Ascending aorta (tissue), 2 donors: Measurements from ENCODE around the gene ATG16L1. TPM values are rescaled to one million over a fixed set of nuclear protein-coding genes. Genes with fewer than 3 reads are reported as not detected.
A peak's percentile ranks its signal among the peaks of the same experiment; 100 is the strongest.

ENCODE experiments used
- DNase-seq, 2 donors: peaks; one replicate each; pipeline ENCODE4 v3.0.0-alpha.2; 2019; ENCODE audit warnings: low spot score in 2 of 2
- H3K27ac ChIP-seq, 2 donors: fragments of 200-600 bp; sonication (generic); one replicate each; pipeline ENCODE4 v1.5.1; 2016 to 2017; ENCODE audit warnings: mild to moderate bottlenecking in 1 of 2
- H3K27me3 ChIP-seq: fragments of 200-600 bp; sonication (generic); one replicate; pipeline ENCODE4 v1.5.1; 2017
- H3K36me3 ChIP-seq, 2 donors: fragments of 200-600 bp; sonication (generic); one replicate each; pipeline ENCODE4 v1.5.1; 2016
- H3K4me1 ChIP-seq, 2 donors: fragments of 200-600 bp; sonication (generic); one replicate each; pipeline ENCODE4 v1.5.1; 2016 to 2017; ENCODE audit warnings: mild to moderate bottlenecking in 1 of 2
- H3K4me3 ChIP-seq, 2 donors: fragments of 200-600 bp; sonication (generic); one replicate each; pipeline ENCODE4 v1.5.1; 2016 to 2017; ENCODE audit warnings: mild to moderate bottlenecking in 1 of 2
- H3K9me3 ChIP-seq, 2 donors: fragments of 200-600 bp; sonication (generic); one replicate each; pipeline ENCODE4 v1.5.1; 2016
- CTCF ChIP-seq, 3 experiments: fragments of 200-600 bp in 2 of 3; fragments of 450-650 bp in 1 of 3; sonication (generic) in 2 of 3; IDR thresholded peaks; one replicate each; pipeline ENCODE4 v1.5.1; 2016 to 2019; ENCODE audit warnings: antibody characterized with exemption in 3 of 3, mild to moderate bottlenecking in 1 of 3, moderate library complexity in 1 of 3
- intact Hi-C: fragments of 100-400 bp; cut with DNase I; formaldehyde crosslinking; loops from one replicate; pipeline ENCODE4 v1.15.1; 2023
- total RNA-seq: library from RNA; depleted of rRNA; stranded (reverse); fragments of >200 nt; gene quantifications from one replicate; pipeline ENCODE4 v1.1.0, GENCODE V29; 2016

Gene ATG16L1
- total RNA-seq, 1 donor from 2014 or later = 28.1 TPM

DNA sequence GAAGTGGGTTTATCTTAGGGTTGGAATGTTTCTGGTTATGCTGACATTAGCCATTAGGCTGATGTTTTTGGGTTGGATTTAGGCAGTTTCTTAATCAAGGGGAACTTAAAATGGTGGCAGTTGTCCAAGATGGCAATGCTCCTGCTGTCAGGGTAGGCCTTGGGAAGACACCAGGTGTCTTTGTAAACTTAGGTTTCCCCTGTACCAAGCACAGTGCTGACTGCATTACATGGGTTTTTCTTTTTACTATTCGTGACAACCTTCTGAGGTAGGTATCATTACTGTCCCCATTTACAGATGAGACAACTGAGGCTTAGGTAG is 528 bp upstream of the ATG16L1 start:
- H3K36me3 ChIP-seq = no peaks in the 10 kb centered on the region
- H3K9me3 ChIP-seq = no peaks in the 10 kb centered on the region
- no peak for DNase-seq
- peak overlapping the region in 1 of 2 donors; percentile 79 for H3K4me3 ChIP-seq
- H3K27ac ChIP-seq = peak overlapping the region; percentile 71 to 88
- no peaks in the 10 kb centered on the region for H3K27me3 ChIP-seq
- H3K4me1 ChIP-seq = peaks cover 3 to 14% of the 10 kb centered on the region in 2 donors
- intact Hi-C loops = loop anchor here (1.0 to 5.0 kb wide), 7 partner anchors 154 to 700 kb away; partner anchors contain the start of genes EIF4E2, GIGYF2, TIGD1 and USP40
- TF ChIP-seq CTCF (IDR thresholded peaks at IDR 0.05) = no peak

DNA sequence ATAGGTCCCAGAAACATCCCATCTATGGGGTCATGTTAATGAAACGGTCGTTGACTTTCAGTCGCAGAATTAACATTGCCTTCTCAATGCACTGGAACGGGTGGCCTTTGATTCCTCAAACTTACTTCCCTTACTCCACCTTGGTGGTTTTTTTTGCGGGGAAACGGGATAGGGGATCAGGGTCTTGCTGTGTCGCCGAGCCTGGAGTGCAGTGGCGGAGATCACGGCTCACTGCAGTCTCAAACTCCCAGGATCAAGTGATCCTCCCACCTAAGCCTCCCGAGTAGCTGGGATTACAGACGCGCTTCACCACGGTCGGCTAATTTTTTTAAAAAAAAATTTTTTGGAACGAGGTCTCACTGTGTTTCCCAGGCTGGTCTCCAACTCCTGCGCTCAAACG is 754 bp downstream of the ATG16L1 start:
- intact Hi-C loops = loop anchor here (5.0 kb wide), 2 partner anchors 155 to 200 kb away; no protein-coding TSS in a partner anchor
- TF ChIP-seq CTCF (IDR thresholded peaks at IDR 0.05) = no peak
- H3K27ac ChIP-seq = no peak overlapping the region
- peaks cover 11% of the 10 kb centered on the region in 2 donors for H3K36me3 ChIP-seq
- DNase-seq = no peak
- peaks cover 3 to 14% of the 10 kb centered on the region in 2 donors for H3K4me1 ChIP-seq
- H3K27me3 ChIP-seq = no peaks in the 10 kb centered on the region
- peak overlapping the region; percentile 68 to 79 for H3K4me3 ChIP-seq
- H3K9me3 ChIP-seq = no peaks in the 10 kb centered on the region

GRCh38 chr2:233255151-233255550 is 3.7 kb downstream of the ATG16L1 start:
- intact Hi-C loops = no loop called here

DNA sequence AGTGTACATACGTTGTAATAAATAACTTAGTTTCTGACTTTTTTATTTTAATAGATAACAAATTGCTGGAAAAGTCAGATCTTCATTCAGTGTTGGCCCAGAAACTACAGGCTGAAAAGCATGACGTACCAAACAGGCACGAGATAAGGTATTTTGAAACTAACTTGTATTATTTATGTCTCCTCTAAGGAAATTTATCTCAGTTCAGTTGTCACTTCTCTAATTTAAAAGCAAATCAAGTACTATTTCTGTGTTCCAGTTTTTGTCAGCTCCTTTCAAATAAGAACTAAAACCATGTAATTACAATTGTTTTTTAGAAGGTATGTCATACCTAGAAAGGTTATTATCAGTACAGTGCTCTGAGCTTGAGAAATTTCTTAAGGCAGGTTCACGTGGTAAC is 4.6 kb downstream of the ATG16L1 start:
- Histone ChIP-seq H3K4me3 (no peak overlapping the region), H3K36me3 (peaks cover 33 to 45% of the 10 kb centered on the region in 2 donors), H3K9me3 (no peaks in the 10 kb centered on the region), H3K27ac (no peak overlapping the region), H3K4me1 (peaks cover 3 to 14% of the 10 kb centered on the region in 2 donors), H3K27me3 (no peaks in the 10 kb centered on the region)
- DNase-seq = no peak
- intact Hi-C loops = no loop called here
- TF ChIP-seq CTCF (IDR thresholded peaks at IDR 0.05) = no peak

More at GRCh38 chr2:233255151-233255550, 3.7 kb downstream of the ATG16L1 start:
- Histone ChIP-seq H3K4me1 (peaks cover 3 to 14% of the 10 kb centered on the region in 2 donors), H3K9me3 (no peaks in the 10 kb centered on the region), H3K36me3 (peaks cover 29 to 37% of the 10 kb centered on the region in 2 donors), H3K27ac (no peak overlapping the region), H3K4me3 (no peak overlapping the region), H3K27me3 (no peaks in the 10 kb centered on the region)
- TF ChIP-seq CTCF (IDR thresholded peaks at IDR 0.05) = no peak
- no peak for DNase-seq

- intact Hi-C loops = no loop called here
Observed at GRCh38 chr2:233258211-233258610, 6.7 kb downstream of the ATG16L1 start.

More at GRCh38 chr2:233258211-233258610, 6.7 kb downstream of the ATG16L1 start:
- no peaks in the 10 kb centered on the region for H3K9me3 ChIP-seq
- DNase-seq = no peak
- H3K4me1 ChIP-seq = peaks cover 0 to 5% of the 10 kb centered on the region in 2 donors
- H3K27me3 ChIP-seq = no peaks in the 10 kb centered on the region
- H3K4me3 ChIP-seq = no peak overlapping the region
- TF ChIP-seq CTCF (IDR thresholded peaks at IDR 0.05) = no peak
- H3K36me3 ChIP-seq = peaks cover 46 to 66% of the 10 kb centered on the region in 2 donors
- H3K27ac ChIP-seq = no peak overlapping the region
